Fibroblast of skin of left biceps (primary cell): Measurements from ENCODE around the gene DNAH17.

Experiments used
- DNase-seq, 2 experiments: peaks; one replicate each; pipeline ENCODE4 v3.0.0-alpha.2; 2013; ENCODE audit warnings: low read depth in 2 of 2

Gene DNAH17

DNA sequence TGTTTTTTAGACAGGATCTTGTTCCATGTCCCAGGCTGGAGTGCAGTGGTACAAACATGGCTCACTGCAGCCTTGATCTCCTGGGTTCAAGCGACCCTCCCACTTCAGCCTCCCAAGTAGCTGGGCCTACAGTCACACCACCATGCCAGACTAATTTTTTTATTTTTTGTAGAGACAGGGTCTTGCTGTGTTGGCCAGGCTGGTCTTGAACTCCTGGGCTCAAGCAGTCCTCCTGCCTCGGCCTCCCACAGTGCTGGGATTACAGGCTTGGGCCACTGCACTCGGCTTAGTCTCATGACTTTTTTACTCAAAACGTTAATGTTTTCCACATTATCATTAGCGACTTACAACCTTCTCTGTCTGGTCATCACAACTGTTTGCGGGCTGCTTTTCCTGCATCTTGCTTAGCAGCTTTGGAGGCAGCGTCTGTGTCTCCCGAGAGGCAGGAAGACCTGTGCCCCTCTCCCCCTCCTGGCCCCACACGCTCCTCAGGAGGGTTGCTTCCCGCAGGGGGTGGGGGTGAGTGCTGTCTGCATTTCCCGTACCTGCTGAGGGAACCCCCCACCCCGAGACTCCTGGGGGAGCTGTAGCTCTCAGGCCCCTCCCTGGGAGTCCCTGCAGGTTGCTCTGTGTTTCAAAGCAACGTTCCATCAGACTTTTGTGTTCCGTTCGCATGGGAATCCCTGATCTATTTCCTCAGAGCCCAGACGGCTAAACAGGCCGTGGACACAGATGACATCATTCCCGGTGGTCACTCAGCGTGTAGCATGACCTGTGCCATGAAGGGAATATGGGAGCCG is 146.1 kb downstream of the DNAH17 start:
- DNase-seq: no peak

DNA sequence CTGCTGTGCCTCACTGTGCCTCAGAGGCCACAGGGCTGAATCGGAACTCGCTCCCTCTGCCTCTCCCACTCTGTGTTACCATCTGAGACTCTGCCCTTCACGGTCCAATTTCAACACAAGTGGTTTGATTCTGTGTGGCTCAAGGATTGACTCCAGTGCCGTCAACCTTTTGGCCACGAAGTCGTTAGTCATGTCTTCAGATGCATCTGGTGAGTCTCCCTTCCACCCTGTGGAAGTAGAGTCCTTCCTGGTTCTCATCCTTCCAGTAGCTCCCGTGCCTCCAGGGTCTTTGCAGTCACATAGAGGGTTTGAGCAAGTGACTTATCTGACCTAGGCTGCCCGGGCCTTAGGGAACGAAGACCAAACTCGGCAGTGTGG is 147.6 kb downstream of the DNAH17 start:
- no peak for DNase-seq

DNA sequence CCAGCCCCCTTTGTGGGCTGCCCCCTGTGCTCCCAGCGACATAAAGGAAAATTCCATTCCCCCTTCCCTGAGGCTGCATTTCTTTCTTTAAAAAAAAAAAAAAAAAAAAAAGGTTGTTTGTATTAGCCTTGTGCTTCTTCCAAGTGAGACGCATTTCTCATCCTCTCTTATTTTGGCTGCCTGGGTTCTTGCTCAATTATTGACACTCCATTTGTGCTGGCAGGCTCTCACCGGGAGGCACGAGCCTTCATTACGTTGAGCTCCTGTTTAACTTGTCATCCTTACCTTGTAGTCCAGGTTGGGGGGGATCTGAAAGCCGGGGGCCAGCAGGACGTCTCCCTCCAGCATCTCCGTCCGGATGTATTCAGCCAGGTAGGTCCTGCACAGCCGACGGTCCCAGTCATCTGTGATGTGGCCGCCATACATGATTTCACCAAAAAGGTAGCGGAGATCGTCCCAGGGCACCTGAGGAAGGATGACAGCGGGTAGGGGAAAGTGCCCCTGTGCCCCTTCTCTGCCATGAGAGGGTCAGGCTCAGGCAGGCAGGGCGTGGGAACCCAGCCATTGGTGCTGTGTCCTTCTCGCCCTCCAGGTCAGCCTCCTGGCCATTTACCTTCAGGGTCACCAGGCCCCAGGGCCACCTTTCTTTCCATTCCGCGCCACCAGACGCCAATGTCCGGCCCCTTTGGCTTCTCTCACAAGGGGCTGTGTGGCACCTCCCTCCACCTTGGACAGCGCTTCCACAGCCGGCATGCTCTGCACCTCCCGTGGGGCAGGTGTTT is 148.2 kb downstream of the DNAH17 start:
- no peak for DNase-seq

DNA sequence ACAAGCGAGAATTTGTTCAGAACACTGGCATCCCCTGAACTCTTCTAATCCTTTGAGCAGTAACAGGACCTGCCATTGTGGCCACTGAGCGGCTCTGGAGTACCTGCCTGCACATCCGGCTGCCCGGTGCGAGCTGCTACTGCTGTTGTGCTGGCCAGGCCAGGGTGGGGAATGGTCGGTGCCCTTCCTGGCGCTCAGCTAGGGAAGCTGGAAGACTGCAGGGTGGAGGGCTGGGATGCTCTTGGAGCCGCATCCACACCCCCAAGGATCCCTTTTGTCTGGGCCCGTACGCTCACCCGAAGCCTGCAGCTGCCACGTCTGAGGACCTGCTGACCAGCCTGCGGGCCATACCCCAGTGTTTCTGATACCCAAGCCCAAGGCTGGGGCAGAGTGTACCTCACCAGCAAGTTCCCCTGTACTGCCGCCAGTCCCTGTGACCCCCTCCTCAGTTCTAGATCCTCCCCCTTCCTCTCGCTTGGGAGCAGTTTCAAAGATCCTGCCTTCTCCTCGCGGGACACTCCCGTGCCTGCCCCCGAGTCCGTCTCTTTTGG is 149.1 kb downstream of the DNAH17 start:
- no peak for DNase-seq

DNA sequence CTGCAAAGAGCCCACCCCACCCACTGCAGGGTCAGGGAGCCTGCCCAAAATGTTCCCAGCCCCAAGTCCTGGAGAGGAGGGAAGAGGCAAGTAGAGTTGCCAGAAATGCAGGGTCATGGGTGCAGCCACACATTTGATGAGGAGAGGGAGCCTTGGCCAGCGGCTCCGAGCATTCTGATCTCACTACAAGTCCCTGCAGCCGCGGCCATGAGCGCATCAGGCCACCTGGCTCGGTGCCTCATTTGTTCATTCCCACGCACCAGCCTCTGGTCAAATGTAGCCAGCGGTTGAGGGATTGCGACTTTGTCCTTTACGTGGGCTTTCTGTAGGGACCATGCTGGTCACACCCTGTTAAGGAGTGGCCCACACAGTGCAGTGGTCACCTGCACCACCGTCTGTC is 150.1 kb downstream of the DNAH17 start:
- no peak for DNase-seq

DNA sequence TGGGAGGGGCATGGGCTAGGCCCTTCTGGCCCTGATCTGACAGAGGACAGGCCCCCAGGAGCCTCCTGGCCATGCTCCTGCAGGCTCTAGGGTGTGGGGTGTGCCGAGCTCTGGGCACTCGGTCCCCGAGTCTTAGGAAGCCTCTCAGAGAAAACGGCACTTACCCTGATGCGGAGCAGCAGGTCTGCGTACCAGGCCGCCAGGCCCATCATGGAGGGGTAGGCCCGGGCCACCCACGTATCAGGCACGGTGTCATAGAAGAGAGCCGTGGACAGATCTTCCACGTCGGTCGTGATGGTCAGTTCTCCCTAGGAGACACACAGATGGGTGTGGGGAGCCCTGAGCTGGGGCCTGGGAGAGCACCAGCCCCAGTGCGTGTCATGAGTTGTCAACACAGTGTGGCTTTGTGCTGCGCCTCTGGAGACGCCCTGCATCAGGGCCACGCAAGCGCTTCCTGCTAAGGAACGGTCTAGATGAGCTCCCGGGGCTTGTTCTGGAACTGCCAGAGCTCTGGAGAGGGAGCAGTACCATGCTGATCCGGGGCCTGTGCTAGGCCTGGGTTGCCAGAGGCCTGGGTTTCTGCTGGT is 150.8 kb downstream of the DNAH17 start:
- DNase-seq: no peak

DNA sequence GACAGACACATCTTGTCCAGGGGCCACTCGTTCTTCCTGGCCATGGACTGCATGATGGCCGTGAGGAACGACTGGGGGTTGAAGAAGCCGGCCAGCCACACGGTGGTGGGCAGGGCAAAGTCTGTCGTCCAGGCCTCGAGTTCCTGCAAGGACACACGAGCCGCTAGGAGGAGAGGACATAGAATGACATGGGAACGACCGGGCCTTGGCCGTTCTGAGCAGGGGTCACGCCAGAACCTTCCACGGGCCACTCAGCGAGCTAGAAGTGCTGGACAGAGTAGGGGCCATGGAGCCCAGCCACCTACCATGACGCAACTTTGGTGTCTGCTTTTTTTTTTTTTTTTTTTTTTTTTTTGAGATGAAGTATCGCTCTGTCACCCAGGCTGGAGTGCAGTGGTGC is 151.8 kb downstream of the DNAH17 start:
- DNase-seq: no peak

DNA sequence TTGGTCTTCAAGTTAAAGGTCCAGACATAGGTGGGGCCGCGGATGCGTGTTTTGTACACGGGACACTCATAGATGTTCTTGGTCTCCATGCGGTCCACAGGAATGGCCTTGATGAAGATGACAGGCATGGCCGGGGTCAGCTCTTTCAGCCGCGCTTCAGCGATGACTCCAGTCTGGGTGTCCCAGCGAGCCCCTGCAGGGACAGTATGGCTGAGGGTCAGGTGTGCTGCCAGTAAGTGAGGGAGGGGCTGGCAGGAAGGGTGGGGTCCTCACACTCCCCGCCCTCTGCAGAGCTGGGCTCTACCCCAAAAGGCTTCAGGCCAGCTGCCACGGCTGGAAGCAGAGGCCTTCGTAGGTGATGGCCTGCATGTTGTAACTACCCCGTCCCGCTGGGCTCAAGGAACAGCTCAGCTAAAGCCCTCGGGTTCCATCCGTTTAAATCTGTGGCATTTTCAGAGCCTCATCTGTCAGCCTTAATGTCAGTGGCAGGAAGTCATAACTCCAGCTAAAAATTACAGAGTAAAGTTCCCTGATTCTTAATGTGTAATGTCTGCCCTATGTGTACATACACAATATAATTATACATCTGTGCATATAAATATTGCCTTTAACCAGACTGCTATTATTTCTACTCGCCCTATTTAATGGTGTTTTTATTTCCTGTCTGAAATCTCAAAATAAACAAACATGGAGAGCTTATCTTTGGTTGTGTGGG is 153.1 kb downstream of the DNAH17 start:
- DNase-seq: no peak

DNA sequence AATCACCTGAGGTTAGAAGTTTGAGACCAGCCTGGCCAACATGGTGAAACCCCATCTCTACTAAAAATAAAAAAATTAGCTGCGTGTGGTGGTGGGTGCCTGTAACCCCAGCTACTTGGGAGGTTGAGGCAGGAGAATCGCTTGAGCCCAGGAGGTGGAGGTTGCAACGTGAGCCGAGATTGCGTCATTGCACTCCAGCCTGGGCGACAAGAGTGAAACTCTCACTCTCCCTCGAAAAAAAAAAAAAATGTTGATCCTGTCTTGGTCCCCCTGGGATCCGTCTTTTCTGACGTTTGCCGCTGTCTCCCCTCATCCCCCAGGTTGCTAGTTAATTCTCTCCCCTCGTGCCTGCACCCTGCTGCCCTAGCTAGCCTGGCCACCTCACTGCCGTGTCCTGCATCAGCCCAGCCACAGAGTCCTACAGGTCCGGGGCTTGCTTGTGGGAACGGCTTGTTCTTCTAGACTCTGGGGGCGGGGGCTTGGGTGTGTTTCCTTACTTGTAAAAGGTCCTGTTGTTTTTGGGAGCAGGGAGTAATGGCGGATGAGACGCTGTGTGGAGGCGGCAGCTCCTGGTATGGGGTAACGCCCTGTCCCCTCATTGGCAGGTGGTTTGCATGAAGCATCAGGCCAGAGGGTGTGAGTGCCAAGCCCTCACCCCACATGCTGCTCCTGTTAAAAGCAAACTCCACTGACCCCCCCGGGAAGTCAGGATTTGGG is 154.2 kb downstream of the DNAH17 start:
- no peak for DNase-seq

DNA sequence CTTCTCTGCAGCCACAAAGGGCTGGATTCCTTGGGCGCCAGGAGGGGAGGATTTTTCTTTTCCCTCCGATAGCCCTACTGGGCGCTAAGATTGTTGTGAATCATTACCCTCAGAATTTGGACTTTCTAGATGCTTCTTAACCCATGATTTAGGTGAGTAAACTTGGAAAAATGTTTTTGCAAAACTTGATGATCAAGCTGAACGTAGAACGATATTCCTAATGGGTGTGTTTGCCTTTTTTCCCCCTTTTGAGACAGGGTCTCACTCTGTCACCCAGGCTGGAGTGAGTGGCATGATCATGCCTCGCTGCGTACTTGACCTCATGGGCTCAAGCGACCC is 155.0 kb downstream of the DNAH17 start:
- DNase-seq: no peak

DNA sequence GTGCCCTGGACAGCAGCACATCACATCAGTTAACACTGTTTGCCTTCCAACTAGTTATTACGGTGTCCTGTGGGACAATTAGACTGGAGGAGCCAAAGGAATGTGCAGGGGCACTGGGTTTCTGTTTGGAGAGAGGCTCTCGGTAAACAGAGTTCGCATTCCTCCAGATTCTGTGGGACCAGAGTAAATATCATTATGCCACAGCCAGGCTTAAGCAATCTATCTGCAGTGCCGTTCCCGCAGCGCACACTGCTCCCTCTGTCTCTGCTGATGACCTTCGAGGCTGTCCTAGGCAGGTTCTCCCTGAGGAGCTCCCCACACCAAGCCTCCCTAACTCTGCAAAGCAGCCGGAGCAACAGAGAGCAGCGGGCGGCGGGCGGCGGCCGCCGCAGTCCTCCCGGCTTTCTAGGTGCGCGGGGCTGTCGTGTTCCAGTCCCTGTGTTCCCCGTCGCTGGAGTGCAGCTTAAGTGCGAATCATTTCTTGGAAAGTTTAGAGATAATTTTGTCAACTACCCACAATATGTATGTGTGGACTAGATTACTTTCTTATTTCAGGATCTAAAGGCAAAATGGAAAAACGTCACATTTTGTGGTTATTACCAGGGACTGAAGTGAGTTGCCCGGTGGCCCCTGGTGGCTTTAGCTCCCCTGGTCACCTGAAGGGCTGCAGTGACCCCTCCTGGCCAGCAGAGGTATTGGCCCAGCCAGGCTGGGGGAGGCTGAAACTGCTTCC is 155.5 kb downstream of the DNAH17 start:
- DNase-seq: peak in 1 of 2 experiments; percentile 26

DNA sequence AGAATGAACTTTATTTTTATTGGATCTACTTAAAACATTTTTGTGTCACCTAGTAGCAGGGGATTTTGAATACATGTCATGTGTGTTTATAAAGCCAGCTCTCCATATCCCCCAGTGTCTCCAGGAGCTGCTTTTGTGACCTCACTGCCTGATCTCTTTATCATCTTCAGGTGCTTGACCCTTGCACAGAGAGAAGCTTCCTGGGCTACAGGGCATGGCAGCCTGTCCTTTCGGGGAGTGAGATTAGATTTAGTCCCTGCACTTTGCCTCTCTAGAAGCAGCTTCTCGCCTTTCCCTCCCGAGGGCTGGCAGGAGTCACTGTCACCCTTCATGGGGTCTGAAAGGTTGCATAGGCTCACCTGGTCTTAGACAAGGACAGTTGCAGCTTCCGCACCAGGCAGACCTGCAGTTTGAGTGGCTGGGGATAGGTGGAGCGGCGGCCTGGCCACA is 156.1 kb downstream of the DNAH17 start:
- DNase-seq: no peak

DNA sequence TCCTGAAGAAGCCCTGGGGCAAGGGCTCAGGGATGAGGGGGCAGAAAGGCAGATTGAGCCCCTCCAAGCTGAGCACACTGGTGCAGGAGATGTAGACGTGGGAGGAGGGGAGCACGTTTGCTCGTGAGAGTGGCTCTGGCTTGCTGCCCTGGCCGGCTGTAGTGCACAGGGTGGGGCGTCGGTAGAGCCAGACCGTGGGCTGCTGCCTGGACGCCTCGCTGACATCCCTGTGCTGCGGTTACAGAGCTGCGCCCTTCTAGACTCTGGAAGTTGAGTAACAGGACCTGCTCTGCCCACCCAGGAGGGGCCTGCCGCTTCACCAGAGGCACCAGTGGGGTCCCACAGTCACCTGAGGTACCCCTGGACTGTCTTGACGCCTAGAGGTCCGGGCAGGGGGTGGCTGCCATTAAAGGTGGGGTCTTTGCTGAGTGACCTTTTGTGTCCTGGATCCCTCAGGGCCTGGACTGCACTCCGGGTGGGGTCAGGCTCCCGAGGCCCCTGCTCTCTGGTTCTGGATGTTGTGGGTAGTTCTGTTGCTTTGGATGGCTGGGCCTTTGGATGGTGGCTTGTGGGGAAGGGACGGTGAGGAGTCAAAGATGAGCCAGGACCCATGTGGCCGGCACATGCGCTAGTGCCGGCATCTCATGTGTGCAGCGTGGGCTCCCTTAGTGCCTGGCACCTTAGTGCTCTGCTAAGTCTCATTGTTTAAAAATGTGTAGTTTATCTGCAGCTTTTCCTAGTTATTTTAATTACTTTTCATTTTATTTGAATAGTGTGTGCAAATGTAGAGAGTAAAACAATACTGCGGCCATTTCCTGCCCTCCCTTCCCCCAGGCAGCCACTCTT is 157.0 kb downstream of the DNAH17 start:
- DNase-seq: no peak

DNA sequence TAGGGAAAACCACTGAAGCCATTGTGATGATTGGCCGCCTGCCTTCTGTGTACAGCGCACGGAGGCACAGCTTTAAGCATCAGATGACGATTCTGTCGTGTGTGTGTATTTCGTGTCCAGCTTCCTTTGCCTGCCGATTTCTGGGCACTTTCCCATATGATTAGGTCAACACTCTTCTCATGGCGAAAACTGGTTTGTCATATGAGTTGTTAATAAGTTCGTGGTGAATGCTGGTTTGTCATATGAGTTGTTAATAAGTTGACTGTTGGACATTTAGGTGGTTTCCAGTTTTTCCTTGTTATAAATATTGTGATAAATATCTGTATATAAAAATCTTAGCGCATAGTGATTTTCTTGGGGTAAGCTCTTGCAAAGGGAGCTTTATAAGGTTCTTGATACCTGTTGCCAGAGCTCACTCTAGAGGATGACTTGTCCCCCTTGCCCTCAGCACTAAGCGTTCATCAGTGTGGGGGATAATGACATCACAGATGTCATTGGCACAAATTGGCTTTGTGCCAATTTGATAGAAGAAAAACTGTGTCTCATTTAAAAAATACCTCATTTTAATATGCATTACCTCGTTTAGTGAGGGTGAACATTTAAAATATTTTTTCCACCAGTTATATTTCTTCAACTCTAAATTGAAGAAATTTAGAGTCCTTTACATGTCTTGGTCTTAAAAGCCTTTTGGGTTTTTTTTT is 158.7 kb downstream of the DNAH17 start:
- no peak for DNase-seq

DNA sequence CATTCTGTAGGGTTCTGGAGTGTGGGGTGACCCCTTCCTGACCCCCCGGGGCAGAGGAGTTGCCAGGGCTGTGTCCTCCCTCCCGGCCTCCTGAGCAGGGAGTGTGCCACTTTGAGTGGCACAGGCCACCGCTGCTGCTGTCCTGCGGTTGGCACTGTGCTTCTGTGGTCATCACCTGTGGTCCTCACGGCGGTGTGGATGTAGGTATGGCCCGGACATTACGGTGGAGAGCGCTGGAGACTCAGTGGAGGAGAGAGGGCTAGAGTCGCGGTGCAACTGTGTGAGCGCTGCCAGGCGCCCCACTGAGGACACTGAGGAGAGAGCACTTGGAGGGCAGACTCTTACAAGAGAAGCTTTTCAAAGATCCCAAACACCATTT is 159.7 kb downstream of the DNAH17 start:
- no peak for DNase-seq

DNA sequence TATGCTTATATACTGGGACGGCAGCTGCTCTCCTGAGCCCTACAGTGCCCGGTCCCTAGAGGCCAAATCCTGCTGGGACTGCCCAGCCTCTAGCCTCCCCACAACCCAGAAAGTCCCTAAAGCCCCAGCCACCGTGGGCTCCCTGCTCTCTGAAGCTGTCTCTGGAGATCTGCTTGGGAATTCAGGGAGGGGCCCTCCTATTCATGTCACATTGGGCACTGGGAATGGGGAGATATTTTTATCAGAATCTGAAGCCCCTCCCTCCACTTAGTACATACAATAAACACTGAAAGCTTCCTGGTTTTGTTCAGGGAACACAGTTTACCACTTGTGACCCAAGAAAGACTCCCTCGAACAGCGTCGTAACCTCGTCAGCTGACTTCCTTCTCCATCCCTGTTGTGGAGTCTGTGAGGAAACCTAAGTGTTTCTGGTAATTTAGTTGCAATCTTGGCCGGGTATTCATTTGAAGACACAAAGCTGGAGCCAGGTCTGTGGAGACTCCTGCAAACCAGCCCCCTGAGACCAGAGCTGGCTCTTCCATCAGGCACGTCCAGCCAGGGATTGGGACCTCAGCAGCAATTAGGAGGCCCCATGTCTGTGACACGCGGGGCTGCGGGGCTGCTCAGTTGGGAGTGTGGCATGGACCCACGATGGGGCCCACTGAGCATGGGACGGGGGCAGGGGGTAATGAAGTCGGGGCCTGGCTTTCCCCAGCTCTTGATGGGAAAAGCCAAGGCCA is 160.2 kb downstream of the DNAH17 start:
- DNase-seq: no peak

DNA sequence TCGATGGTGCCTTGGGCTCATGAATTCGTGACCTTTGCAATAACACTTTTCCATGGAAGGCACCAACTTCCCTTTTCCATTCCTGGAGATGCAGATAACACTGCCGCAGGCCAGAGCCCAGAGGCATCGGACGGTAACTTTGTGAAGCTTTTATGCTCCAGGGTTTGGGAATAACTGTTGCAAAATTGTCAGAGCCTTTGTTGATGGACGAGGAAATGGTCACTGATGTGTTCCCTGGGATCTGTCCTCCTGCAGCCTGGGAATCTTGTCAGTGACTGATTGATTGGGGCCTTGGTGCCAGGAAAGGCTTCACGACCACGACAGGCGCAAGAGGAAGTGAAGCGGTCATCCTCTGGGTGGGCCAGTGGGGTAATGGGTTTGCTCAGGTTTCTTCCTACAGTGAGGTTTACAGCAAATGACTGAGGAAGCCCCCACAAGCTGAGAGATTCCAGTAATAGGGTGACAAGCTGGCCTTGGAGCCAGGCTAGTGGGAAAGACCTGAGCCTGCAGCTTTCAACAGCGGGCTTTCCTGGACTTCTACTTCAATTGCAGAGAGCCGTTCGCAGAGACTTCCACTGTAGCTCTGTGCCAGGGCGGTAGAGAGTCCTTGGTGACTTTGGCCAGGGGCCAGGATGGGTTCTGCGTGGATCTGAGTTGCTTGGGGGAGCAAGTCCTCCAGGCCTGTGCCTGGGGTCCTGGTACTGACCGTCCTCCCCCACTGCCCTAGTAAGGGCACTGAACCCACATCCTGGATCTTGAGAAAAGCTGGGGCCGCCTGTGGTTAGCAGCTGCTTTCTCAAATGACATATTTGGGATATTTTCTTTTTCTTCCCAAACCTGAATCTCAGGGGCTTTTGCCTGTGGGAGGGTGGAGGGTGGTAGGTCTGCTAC is 161.1 kb downstream of the DNAH17 start:
- DNase-seq: no peak
